Peyer's patch (tissue), 4 donors: ENCODE results near the gene MYH7B.

Experiments used
- POLR2A ChIP-seq, 2 donors: fragments of 450-650 bp; IDR thresholded peaks; one replicate each; pipeline ENCODE4 v1.5.1; 2017; ENCODE audit warnings: antibody characterized with exemption in 2 of 2, mild to moderate bottlenecking in 2 of 2, moderate library complexity in 2 of 2
- TF ChIP-seq, protein P1 (sequence below), 6 experiments: fragments of 450-650 bp in 4 of 6; fragments of 200-600 bp in 2 of 6; sonication (generic) in 1 of 6; IDR thresholded peaks; one replicate each; pipeline ENCODE4 v1.5.1; 2017 to 2019; ENCODE audit warnings: antibody characterized with exemption in 6 of 6, mild to moderate bottlenecking in 3 of 6, moderate library complexity in 1 of 6

DNA sequence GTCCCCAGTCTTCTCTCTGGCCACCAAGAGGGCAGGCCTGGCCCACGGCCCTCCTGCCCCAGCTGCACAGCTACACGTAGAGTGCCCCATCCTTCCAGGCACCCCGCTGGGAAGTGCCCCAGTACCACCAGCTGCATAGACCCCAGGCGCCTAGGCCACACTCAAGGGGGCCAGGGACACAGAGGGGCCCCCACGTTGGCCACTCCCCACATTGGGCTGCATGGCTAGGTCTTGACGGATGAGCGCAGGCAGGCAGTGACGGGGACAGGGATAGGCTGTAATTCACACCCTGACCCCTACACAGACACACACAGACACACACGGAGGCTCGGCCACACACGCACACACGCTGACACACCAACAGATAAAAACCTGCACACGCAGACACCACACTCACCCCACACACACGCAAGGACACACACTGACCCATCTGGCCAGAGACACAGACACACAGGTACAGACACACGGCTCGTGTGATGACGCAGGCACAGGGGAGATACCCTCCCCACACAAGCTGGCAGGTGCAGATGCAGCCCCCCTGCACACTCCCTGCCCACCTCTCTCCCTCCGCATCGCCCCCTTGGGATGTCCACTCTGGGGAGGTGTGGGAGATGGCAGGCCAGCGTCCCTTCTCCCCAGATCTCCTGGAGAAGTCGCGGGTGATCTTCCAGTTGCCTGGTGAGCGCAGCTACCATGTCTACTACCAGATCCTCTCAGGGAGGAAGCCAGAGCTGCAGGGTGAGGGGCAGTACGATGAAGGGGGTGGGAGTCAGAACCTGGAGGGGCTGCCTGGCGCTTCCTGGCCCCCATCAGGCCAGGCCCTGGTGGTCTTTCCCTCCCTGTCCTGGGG is 30.0 kb downstream of the MYH7B start:
- TF ChIP-seq, protein P1, sequence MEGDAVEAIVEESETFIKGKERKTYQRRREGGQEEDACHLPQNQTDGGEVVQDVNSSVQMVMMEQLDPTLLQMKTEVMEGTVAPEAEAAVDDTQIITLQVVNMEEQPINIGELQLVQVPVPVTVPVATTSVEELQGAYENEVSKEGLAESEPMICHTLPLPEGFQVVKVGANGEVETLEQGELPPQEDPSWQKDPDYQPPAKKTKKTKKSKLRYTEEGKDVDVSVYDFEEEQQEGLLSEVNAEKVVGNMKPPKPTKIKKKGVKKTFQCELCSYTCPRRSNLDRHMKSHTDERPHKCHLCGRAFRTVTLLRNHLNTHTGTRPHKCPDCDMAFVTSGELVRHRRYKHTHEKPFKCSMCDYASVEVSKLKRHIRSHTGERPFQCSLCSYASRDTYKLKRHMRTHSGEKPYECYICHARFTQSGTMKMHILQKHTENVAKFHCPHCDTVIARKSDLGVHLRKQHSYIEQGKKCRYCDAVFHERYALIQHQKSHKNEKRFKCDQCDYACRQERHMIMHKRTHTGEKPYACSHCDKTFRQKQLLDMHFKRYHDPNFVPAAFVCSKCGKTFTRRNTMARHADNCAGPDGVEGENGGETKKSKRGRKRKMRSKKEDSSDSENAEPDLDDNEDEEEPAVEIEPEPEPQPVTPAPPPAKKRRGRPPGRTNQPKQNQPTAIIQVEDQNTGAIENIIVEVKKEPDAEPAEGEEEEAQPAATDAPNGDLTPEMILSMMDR (IDR thresholded peaks at IDR 0.05), result no peak
- no peak for TF ChIP-seq POLR2A (IDR thresholded peaks at IDR 0.05)
